ENCODE data around the gene CDK13.
"Not testable (repeated sequence)": the region's sequence is repeated elsewhere in the genome, so short reads cannot be mapped to it uniquely, and the experiment has no call there.

CDK13 gene

DNA sequence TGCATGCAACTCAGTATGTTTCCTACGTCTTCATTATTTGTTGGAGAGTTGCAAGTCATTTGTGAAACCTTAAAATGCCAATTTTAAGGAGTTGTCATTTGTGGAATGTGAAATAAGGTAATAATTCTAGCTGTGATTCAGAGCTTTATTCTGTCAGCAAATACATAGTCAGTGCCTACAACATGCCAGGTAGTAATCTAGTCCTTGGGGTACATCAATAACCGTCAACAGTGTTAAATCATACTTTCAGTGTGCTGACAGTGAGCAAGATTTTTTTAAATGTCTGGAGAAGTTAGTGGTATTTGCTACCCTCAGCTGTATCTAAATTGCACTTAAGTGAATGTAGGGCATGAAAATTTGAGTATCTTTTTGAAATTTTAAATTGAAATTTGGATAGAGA, 147.7 kb downstream of the CDK13 start:
- DNase-seq (ENCODE audit: low read depth) = no peak

DNA sequence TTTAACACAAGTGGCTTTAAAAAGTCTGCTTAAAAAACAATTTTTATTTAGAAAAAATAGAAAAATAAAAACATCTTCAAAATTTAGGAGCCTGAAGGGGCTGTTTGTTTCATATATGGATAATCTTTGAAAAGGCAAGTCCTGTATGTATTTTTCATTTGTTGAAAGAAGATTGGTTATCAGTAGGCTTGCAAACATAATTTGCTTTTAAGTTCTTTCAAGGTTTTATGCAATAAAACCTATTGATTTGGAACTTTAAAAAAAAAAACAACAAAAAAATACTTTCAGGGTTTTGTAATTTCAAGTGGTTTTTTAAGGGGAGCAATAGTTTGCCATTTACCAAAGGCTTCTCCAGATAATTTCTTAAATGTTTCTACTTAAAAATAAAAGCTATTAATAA, 148.8 kb downstream of the CDK13 start:
- DNase-seq (ENCODE audit: low read depth) = no peak

DNA sequence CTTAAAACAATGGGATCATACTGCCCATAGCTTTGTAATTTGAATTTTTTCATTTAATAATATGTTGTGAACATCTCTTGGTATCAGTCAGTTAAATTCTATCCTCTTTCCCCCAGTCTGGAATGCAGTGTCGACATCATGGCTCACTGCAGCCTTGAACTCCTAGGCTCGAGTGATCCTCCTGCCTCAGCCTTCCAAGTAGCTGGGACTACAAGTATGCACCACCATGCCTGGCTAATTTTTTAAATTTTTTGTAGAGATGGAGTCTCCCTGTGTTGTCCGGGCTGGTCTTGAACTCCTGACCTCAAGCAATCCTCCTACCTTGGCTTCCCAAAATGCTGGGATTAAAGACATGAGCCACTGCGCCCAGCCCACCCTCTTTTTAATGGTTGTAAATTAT, 149.8 kb downstream of the CDK13 start:
- no peak for DNase-seq (ENCODE audit: low read depth)

DNA sequence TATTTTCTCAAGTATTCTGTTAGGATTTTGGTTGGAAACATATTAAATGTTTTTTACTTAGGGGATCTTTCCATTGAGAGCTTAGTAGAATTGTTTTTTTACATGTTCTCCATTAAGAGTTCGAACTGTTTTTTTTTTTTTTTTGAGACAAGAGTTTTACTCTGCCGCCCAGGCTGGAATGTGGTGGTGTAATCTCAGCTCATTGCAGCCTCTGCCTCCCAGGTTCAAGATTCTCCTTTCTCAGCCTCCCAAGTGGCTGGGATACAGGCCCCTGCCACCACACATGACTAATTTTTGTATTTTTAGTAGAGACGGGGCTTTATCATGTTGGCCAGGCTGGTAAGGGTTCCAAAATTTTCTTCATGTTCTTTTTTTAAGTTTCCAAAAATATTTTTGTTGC, 151.1 kb downstream of the CDK13 start:
- DNase-seq (ENCODE audit: low read depth) = no peak

DNA sequence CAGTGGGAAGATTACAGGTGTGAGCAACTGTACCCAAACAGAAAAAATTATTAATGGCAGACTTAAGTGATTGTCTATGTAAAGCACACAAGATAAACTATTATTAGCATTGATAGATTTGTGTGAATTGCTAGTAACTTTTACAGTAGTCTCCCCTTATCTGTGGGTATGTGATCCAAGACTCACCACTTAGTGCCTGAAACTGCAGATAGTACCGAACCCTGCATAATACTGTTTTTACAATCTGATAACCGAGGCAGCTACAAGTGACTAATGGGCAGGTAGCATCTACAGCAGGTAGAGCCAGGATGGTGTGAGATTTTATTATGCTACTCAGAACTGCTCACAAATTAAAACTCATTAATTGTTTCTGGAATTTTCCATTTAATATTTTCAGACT, 152.8 kb downstream of the CDK13 start:
- no peak for DNase-seq (ENCODE audit: low read depth)

DNA sequence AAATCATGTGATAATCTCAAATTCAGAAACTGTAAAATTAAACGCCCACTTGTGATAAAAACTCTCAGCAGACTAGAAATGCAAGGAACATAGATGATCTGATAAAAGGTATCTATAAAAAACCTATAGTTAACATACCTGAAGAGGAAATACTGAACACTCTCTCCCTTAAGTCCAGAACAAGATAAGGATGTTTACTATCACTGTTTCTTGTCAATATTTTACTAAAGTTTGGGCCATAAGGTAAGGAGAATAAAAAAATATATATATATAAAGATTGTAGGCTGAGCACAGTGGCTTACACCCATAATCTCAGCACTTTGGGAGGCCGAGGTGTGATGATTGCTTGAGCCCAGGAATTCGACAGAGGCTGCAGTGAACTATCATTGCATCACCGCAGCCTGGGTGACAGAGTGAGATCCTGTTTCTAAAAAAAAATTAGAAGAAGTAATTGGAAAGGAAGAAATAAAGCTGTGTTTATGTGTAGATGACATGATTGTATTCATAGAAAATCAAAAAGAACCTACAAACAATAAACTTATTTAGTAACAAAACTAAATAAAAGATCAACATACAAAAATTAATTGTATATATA, 155.9 kb downstream of the CDK13 start:
- no peak for DNase-seq (ENCODE audit: low read depth)

DNA sequence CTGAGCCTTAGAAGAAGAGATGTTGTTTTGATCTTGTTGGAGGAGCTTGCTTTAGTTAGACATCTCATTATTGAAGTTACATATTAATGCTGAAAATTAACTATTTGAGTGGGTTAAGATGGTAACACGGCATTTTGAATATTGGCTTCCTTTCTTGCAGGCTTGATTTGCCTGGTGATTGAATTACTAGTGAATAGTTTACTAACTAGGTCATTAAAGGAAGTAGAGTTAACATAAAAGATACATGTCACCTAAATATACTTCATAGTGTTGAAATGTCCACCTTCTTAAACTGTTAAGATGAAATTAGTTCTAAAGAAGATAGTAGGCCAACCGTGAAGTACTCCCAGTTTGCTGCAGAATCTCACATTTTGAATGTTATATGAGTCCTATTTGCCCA, 165.9 kb downstream of the CDK13 start:
- DNase-seq (ENCODE audit: low read depth) = no peak

DNA sequence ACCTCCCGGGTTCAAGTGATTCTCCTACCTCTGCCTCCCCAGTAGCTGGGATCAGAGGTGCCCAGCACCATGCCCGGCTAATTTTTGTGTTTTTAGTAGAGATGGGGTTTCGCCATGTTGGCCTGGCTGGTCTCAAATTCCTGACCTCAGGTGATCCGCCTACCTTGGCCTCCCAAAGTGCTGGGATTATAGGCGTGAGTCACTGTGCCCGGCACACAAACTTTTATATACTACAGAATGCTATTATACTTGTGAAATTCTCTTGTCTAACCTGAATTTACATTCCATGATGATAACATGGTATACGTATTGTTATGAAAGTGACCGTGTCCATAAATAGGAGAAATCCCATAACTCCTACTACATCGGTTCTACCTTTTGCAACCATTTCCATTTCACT, 167.1 kb downstream of the CDK13 start:
- not testable (repeated sequence) for DNase-seq (ENCODE audit: low read depth)

DNA sequence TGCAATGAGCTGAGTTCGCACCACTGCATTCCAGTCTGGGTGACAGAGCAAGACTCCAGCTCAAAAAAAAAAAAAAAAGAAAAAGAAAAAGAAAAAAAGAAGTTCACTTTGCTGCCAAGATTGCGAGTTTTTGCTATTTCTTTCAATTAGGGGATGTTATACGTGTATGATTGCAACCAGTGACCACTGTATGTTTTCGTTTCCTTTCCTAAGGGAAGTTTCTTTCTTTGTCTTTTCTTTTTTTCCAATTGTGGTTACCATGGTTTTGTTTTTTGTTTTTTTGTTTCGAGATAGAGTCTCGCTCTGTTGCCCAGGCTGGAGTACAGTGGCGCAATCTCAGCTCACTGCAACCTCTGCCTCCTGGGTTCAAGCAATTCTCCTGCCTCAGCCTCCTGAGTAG, 168.1 kb downstream of the CDK13 start:
- DNase-seq (ENCODE audit: low read depth) = not testable (repeated sequence)

DNA sequence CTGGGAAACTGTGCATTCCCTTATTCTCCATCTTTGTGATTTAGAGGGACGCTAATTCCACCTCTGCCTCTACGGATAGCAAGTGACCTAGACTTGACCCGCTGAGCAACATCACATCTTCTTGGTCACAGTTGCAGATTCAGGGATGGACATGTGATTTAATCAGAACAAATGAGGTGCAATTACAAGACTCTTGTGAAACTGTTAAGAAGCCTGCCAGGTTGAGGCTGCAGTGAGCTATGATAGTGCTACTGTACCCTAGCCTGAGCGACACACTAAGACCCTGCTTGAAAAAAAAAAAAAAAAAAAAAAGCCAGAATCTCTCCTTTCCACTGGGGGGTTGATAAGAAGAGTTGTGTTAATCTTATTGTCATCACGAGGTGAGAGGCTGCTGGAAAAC, 170.0 kb downstream of the CDK13 start:
- DNase-seq (ENCODE audit: low read depth) = no peak

DNA sequence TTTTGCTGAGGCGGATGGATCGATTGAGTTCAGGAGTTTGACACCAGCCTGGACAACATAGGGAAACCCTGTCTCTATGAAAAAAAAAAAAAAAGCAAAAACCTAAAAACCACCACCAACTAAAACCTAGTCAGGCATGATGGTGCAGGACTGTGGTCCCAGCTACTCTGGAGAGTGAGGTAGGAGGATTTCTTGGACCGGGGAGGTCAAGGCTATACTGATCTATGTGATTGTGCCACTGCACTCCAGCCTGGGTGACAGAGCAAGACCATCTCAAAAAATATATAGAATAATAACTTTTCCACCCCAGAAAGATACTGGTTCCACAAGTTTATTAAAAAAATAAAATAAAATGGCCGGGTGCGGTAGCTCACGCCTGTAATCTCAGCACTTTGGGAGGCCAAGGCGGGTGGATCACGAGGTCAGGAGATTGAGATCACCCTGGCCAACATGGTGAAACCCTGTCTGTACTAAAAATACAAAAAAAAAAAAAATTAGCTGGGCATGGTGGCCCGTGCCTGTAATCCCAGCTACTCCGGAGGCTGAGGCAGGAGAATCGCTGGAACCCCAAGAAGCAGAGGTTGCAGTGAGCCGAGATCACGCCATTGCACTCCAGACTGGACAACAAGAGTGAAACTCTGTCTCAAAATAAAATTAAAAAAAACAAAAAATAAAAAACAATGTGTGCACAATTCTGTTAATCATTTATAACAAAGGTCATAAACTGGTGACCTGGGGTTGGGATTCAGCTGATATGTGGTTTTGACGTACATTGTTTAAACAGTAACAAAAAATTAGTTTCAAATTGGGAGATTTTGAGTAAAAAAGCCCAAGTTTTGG, 172.3 kb downstream of the CDK13 start:
- DNase-seq (ENCODE audit: low read depth) = not testable (repeated sequence)

DNA sequence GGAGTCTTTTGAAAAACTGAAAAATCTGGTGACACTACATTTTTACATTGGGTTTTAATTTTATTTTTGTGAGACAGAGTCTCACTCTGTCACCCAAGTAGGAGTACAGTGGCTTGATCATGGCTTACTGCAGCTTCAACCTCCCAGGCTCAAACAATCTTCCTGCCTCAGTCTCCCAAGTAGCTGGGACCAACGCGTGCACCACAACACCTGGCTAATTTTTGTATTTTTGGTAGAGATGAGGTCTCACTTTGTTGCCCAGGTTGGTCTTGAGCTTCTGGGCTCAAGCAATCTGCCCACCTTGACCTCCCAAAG, 172.8 kb downstream of the CDK13 start:
- no peak for DNase-seq (ENCODE audit: low read depth)

DNA sequence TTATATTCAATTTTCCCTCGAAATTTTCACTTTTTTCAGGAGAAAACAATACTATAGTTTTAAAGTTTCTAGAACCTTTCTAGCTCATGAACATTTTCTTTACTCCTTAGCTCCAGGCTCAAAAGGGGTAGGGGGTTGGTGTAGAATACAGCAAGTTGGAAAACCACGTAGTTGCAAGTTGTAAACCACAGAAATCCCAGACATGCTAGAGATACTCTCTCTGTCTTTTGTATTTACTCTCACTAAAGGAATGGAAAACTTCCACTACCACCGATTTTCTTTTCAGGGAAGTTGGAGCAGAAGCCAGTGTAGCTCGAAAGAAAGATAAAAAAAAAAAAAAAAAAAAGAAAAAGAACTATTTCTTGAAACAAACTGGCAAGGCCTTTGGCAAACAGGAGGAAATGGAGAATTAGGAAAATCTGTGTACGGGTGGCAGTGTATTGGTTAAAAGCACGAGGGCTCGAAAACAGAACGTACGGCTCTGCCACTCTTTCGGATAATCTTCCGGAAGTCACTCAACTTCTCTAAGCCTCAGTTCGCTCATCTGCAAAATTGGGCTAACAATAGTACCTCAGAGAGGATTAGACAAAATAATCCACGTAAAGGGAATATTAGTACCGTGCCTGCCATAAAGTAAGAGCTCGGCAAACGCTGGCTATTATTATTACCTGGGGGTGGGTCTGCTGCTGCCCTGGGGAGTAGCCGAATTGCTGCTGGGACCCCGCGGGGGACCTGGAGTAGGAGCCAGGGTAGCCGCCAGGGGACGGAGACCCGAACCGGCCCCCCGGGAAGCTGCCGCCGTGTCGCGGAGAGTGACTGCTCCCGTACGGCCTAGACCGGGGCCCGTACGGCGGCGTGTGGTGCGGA, 183.7 kb downstream of the CDK13 start:
- DNase-seq (ENCODE audit: low read depth) = no peak

DNA sequence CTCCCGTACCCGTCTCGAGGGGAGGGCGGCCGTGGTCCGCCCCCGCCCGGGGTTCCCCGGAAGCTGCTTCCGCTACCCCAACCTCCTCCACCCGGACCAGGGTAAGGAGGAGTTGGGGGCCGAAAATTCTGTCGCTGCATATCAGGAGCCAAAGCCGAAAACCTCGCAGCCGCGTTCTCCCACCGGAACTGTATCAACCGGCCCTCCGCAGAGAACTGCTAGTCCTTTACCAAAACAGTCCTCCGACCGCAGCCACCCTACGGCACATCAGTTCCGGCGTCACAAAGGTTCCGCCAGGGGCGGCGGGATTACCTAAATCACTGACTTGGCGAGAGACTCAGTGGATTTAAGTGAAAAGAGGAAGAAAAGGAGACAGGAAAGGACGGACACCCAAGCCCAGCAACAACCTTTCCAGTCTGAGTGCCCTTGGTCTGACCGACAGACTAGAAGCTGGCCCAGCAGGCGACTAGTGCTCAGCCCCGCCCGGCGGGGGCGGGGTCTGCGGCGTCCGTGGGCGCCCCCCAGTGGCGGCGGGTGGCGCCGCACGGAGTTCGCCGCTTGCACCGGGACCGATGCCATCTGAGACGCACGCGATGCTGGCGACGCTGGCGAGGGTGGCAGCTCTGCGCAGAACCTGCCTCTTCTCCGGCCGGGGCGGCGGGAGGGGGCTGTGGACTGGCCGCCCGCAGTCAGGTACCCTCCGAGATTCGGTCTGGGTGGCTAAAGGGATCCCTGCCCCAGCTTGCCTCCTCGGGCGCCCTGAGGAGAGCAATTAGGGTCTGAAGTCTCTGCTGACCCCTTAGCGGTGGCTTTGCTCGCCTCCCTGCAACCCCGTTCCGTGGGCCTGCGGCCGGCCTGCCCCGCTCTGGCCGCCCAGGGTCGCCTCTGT, 184.6 kb downstream of the CDK13 start, which contains the start of the genes MPLKIP and SUGCT:
Gene MPLKIP (minus strand): TSS at position 195 of the 889 bp plus-strand sequence. CDS start 55 bp downstream, at position 140.
Gene SUGCT (plus strand): TSS at position 578 of the 889 bp plus-strand sequence.
- peak; percentile 76 for DNase-seq (ENCODE audit: low read depth)

DNA sequence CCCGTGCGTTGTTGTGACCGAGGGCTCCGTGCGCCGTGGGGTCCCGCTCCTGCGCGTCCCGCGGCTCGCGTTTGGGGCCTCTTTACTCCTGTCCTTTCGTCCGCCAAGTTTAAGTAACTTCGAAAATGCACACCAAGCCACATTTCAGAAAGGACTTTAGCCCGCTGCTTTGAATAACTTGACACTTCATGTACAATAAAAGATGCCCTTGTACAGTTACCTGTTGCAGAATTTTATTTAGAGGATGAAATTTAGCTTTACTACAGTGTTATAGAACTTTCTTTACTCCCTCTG, 185.2 kb downstream of the CDK13 start:
- DNase-seq (ENCODE audit: low read depth) = no peak

DNA sequence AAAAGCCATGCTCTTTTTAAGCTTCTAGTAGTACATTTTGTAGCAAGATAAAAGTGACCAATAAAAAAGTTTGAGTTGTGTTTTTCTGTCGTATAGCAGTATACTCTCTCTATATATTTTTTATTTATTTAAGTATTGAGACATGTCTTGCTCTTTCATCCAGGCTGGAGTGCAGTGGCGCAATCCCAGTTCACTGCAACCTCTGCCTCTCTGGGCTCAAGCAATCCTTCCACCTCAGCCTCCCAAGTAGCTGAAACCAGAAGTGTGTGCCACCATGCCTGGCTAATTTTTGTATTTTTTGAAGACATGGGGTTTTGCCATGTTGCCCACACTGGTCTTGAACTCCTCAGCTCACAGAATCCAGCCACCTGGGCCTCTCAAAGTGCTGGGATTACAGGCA, 187.5 kb downstream of the CDK13 start:
- no peak for DNase-seq (ENCODE audit: low read depth)

DNA sequence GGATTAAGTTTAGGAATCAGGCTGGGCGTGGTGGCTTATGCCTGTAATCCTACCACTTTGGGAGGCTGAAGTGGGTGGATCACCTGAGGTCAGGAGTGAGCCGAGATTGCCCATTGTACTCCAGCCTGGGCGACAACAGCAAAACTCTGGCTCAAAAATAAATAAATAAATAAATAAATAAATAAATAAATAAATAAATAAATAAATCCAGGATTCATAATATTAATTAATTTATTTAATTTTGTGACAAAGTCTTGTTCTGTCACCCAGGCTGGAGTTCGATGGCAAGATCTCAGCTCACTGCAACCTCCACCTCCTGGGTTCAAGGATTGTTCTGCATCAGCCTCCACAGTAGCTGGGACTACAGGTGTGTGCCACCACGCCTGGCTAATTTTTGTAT, 188.9 kb downstream of the CDK13 start:
- no peak for DNase-seq (ENCODE audit: low read depth)

DNA sequence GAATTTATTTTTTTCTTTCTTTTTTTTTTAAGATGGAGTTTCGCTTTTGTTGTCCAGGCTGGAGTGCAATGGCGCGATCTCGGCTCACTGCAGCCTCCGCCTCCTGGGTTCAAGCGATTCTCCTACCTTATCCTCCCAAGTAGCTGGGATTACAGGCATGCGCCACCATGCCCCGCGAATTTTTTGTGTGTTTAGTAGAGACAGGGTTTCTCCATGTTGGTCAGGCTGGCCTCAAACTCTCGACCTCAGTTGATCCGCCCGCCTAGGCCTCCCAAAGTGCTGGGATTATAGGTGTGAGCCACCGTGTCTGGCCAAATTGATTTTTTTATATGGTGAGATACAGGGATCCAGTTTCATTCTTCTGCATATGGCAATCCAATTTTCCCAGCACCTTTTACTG, 189.8 kb downstream of the CDK13 start:
- not testable (repeated sequence) for DNase-seq (ENCODE audit: low read depth)

DNA sequence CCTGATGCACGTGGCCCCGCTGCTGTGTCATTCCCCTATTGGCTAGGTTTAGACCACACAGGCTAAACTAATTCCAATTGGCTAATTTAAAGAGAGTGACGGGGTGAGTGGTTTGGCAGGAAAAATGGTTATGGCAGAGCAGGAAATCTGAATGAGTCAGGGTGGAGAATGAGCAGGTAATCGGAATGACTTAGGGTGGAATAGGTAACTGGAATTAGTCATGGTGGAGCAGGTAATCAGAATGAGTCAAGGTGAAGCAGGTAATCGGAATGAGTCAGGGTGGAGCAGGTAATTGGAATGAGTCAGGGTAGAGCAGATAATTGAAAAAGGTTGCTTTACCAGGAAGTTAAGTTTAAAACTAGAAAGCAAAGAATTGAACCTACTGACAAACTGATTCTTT, 191.9 kb downstream of the CDK13 start:
- DNase-seq (ENCODE audit: low read depth) = not testable (repeated sequence)

DNA sequence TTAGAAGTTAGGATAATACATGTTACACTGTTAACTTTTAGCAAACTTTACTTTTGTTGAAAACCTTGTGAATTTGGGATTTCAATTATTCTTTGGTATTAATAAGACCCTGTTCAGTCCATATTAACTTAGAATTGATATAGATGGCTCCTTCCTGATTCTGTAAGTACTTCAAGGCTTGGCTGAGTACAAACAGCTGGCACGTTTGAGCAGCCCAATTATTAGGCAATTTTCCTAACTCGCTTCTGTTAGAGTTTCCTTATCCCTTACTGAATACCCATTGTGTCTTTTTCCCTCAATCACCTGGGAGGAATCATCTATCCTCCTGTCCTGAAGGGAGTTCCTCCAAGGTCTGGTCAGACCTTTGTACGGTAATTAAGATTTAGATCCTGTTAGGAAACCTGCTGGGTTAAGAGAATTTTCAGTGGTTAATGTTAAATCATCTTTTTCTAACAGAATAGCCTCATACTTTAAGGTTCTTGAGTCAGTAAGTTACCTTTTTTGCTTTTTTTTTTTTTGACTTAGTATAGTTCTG, 195.6 kb downstream of the CDK13 start:
- DNase-seq (ENCODE audit: low read depth) = not testable (repeated sequence)

DNA sequence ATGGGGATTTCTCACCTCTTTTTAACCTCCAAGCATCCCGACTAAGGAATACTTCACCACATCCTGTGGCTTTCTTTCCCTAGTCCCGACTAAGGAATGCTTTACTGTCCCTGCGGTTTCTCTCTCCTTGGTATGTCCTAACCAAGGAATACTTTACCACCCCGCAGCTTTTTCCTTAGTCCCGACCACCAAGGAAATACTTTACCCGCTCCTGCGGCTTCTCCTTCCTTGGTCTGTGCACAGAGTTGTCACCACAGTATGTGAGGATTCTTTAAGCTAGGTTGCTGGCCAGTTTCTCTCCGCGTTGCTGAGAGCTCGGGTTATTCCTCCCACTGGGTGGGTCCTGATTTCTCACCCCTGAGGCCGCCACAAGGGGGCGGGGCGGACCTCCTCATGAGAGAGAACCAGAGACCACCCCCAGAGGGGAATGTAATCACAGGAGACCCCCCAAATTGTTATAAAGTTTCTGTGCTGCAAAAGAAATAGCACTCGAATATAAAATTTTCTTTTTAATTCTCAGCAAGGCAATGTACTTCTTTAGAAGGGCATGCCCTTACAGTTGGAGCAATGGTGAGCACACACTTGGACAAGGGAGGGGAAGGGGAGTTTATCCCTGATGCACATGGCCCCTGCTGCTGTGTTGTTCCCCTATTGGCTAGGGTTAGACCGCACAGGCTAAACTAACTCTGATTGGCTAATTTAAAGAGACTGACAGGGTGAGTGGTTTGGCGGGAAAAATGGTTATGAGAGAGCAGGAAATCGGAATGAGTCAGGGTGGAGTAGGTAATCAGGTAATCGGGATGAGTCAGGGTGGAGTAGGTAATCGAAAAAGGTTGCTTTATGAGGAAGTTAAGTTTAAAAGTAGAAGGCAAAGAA, 197.6 kb downstream of the CDK13 start:
- no peak for DNase-seq (ENCODE audit: low read depth)

Measured in T follicular helper cell (primary cell).